NCI-H1048 (cell line): ENCODE data around the gene FOXL1.
A peak's percentile ranks its signal among the peaks of the same experiment; 100 is the strongest.

Source experiments
- DNase-seq: peaks from one replicate; lab custom pipeline; 2025; lab: John Stamatoyannopoulos, UW

FOXL1 gene

DNA sequence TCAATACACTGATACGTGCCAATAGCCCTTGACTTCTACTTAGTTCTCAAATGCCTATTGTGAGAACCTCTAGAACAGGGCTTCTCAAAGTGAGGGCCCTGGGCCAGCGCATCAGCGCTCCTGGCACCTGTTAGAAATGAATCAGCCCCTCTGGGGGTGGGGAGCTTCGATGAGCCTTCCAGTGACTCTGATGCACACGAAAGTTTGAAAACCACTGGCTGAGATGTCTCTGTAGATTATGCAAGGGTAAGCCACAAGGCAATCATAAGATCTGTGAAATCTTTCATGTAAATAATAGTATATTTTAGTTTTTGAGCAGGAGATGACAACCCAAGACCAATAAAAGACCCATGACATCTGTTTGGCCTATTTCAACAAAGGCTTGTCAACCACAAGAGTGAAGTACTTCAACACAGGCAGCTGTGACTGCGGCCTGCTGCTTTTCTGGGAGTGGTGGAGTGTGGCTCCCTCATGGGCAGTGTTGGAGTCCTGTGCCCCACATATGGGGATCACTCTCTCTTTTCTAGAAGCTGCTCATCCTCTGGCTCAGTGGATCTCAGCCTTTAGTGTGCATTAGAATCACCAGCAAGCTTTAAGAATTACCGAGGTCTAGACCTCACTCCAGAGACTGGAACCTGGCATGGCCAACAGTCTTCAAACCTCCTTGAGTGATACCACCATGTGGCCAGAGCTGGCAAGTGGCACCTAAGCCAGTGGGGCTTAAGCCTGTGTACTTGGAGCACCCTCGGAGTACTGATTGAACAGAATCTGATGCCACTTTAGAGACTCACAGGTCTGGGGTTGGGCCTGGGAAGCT, 29.1 kb upstream of the FOXL1 start:
- no peak for DNase-seq

DNA sequence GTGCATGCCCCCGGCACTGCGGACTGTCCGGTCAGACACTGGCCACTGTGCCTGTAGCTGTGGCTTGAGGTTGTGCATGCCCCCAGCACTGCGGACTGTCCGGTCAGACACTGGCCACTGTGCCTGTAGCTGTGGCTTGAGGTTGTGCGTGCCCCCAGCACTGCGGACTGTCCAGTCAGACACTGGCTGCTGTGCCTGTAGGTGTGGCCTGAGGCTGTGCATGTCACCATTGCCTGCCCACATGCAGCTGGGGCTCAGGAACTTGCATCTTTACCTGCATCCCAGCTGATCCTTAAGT, 28.5 kb upstream of the FOXL1 start:
- no peak for DNase-seq

DNA sequence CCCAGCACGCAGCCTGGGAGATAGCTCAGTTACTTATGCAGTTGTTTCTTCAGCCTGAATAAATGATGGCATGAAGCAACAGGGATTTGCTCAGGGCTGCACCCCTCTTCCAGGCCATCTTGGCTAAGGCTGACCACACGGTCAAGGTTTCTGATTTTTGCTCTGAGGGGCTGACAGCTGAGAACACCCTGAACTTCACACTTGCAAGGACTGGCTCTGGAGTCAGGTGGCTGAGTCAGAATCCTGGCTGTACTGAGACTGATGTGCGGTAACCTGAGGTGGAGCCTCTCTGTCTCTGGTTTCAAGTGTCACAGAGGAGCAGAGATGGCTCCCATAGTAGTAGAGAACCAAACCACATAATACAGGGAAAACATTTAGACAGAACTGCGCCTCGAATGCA, 28.1 kb upstream of the FOXL1 start:
- DNase-seq, result no peak

DNA sequence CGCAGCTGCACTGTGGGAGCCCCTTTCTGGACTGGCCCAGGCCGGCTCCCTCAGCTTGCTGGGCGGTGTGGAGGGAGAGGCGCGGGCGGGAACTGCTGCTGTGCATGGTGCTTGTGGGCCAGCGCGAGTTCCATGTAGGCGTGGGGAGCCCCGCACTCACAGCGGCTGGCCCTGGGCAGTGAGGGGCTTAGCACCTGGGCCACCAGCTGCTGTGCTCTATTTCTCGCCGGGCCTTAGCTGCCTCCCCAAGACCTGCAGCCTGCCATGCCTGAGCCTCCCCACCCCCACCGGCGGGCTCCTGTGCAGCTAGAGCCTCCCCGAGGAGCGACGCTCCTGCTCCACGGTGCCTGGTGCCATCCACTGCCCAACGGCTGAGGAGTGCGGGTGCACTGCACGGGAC, 25.0 kb upstream of the FOXL1 start:
- no peak for DNase-seq

DNA sequence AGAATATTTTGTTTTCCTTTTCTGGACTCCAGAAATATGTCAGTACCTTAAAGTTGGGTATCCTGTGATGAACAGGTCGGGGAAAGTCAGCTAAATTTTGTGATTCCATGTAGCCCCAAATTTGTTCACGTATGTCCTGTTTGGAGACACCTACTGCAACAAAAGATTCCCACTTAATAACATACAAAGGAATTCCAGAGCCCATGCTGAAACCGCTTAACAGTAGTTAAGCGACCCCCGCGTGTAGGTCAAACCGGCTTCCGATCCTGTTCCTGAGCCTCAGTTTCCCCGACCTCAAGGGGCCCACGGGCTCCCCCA, 23.8 kb upstream of the FOXL1 start:
- no peak for DNase-seq

DNA sequence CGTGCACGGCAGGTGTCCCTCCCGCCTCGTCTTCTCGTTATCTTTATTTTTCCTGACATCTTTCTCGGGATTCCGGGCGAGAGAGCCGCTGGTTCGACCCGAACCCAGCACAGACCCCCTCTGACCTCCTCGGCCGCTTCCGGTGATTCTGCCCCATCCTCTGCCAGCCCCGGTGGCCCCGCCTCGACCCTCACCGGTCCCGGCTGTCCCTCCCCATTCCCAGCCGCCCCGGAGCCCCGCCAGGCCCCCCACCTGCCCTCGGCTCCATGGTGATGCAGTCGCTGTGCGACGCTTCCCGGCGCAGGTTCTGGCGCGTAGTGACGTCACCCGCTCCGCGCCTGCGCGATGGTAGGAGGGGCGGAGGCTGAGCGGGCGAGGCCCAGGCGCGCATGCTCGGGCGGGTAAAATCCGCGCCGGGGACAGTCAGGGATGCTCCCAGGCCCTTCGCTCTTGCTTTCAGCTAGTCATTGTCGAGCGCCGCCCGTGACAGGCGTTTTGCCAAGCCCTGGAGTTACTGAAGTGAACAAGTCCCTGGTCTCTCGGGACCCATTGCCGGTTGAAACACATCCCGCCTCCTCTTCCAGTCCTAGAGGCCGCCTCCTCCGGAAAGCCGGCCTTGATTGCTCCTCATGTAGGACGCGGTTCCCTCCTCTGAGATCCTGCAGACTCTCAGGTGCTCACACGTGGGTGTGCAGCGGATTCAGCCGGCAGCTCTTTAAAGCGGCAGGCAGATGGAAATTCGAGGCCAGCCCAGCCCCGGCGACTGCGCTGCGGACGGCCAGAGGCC, 23.2 kb upstream of the FOXL1 start, which contains the start of gene MTHFSD:
Gene MTHFSD (minus strand): TSS at position 319 of the 787 bp plus-strand sequence. CDS start 51 bp downstream, at position 268.
- peak; percentile 61 for DNase-seq

DNA sequence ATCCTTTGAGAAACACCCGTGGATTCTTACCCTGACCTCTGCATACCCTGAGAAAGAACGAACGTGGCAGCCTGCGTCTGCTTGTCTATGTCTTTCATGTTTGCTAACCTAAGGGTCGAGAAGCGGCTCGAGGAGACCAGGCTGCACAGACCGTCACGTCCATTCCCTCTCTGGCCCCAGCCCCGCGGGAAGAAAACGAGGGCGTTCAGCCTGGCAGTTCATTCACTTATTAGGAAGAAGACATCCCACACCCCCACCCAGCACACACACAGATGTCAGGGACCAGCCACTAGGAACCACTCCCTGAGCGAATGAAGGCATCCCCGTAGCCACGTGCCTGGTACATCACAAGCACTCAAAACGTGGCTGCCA, 22.7 kb upstream of the FOXL1 start:
- no peak for DNase-seq

DNA sequence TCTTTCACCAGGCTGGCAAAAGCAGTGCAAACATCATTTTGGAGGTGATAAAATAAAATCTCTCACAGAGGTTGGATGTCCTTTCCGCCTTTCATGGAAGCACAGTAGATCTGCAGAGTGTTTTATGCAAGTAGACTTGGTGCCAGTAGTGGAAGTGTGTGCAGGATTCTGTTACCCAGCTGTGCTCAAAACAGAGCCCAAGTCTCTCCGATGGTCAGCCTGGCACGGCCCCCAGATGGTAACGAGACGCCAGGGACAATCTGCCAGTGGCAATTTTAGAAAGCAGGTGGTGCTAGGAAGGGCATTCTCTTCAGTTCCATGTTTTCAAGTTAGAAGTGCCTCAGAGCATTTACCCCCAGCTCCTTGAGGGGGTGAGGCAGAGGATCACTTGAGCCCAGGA, 21.8 kb upstream of the FOXL1 start:
- DNase-seq, result no peak

DNA sequence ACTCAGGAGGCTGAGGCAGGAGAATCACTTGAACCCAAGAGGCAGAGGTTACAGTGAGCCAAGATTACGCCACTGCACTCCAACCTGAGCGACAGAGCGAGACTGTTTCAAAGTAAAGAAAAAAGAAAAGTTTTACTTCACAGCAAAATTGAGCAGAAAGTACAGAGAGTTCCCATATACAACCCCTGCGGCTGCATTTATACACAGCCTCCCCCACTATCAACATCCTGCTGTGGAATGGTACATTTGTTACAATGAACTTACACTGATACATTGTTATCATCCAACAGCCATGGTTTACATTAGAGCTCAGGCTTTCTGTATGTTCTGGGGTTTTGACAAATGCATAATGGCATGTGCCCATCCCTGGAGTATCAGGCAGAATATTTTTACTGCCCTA, 20.8 kb upstream of the FOXL1 start:
- no peak for DNase-seq

DNA sequence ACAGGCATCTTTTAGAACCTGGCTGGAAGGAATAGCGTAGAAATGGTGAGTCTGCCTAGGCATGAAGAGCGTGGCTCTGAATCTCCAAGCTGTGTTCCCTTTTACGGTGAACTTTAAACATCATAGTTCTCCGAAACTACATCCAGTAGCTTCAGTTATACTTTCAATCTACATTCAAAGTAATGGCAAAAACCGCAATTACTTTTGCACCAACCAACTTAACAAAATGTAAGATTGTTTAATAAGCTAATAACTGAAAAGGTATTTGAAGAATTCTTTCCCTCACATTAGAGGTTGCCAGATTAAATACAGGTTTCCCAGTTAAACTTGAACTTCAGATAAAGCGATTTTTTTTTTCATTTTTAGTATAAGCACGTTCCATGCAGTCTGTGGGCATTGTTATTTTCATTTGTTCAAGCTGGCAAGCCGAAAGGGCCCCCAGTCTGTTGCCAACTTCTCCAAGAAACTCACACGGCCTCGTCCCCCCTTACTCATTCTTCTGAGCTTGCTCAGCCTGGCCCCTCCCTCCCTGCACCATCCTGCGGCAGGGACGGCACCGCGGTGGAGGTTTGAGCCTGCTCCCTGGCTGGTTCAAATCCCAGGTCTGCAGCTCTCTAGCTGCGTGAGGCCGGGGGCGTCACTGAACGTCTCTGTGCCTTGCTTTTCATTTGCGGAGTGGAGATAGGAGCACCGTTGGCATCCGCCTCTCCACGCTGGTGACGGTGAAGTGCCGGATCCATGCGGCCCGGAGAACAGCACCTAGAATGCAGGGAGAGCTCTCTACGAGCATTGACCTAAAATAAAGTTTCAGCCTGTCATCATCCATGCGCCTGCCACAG, 19.8 kb upstream of the FOXL1 start:
- DNase-seq, result no peak

DNA sequence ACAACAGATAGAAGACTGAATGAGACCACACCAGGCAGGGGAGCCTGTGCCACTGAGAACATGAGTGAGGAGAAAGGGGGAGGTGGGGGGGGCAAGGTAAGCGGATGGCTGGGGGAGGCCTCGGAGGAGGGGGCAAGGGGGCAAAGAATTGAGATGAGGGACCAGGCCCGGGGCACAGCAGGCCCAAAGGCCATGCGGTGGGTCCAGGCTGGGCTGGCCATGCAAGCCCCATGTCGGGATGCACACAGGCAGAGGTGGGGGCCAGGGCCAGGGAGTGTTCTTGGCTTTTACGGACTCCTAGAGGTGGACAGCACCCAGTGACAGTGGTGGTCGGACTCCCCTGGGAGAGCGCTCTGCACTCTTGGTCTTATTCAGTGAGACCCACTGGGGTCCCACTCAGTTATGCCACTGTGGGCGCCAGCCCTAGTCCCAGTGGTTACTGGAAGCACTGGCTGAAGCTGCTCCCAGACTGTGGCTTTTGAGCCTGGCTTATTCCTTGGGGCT, 18.5 kb upstream of the FOXL1 start:
- DNase-seq, result no peak

DNA sequence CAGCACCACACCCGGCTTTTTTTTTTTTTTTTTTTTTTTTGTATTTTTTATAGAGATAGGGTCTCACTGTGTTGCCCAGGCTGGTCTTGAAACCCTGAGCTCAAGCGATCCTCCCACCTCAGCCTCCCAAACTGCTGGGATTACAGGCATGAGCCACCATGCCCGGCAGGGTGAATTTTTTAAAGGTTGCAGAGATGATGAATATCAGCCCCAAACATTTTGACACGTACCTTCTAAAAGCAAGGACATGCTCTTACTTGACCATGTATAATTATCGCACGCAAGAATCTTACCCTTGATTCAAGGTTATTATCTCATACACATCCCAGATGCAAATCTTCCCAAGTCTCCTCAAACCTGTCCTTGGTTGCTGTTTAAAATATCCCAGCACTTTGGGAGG, 16.0 kb upstream of the FOXL1 start:
- DNase-seq, result no peak

DNA sequence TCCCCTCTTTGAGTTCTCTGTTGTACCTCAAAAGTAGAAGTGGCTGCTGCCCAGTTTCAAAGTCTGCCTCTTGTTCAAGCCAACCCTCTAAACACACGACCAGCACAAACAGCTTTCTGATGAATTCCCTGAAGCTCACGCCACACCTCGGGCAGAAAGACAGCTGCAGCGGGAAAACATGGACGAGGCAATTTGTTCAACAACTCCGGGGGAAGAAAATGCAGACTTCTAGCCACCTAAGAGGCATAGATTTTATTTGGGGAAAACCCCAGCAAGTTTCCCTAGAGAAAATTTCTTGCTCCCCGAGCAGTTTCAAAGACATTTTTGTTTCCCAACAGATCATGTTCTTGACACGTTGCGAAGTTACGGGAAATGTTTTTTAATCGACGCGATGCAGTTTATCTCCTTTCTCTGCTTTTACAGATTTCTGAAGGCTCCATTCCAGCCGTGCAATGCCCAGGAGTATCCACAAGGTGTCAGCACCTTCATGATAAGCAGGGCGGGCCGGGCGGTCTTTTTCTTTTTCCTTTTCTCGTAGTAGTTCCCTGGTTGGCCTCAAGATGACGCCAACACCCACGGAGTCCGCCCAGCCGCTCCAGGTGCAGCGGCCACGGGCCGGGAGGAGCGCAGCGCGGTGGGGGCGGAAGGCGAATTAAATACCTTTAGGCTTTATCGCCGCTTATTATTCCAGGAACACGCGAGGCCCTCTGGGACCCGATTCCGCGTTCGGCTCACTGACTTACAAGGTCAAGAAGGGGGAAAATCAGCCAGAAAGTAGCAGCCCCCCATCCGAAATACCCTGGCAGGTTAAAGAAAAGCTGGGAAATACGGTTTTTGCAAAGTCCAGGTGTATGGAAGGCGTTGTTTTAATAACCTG, 14.6 kb upstream of the FOXL1 start:
- peak; percentile 47 for DNase-seq

DNA sequence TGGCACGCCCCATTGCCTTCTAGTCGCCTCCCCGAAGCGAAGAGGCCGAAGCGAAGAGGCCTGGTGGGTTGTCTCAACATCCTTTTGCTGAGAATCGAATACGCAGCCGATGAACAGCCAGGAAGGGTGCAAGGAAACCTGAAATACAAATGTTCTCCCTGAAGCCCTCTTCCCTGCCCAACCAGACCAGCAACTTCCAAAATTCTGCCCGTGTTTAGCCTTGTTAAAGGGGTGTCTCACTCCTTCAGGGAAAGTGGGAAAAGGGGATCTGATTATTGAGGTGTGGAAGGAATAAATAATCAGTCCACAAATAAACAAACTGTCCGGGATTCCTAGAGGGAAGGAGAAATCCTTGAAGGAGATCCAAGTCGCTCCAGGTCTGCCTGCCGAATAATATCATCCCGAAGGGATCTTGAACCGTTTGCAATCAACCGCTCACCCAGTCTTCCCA, 13.1 kb upstream of the FOXL1 start:
- DNase-seq, result no peak

DNA sequence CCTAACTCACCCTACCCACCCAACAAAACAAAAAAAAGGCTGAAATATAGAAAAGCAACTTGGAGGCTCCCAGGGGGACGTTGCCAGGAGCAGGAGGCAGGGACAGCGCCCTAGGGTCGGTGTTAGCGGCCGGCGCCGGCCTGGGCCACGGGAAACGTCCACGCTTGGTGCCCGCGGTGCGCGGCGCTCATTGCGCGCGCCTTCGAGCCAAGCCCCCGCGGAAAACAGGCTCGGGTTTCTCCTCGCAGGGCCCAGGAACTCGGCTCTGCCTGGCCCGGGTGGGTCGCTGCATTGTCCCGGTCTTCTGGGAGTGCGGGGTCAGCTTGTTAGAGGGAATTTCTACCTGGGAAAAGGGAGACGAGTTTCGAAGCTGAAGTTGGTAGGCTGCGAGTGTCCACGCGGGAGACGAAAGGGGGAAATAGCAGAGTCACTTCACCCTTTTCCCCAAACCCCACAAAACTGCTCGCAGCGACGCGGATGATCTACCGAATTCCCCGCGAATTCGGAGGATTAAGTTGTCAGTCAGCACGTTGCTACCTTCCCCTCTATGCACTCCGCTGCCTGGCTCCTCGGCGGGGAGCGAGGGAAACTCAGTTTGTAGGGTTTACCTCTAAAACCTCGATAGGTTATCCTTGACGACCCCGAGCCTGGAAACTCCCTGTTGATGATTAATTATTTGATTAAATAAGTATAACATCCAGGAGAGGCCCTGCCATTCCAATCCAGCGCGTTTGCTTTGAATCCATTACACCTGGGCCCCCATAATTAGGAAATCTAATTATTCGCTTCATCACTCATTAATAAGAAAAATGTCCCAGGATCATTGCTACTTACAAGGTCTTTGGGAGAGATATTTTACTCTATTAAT, 12.5 kb upstream of the FOXL1 start:
- no peak for DNase-seq

DNA sequence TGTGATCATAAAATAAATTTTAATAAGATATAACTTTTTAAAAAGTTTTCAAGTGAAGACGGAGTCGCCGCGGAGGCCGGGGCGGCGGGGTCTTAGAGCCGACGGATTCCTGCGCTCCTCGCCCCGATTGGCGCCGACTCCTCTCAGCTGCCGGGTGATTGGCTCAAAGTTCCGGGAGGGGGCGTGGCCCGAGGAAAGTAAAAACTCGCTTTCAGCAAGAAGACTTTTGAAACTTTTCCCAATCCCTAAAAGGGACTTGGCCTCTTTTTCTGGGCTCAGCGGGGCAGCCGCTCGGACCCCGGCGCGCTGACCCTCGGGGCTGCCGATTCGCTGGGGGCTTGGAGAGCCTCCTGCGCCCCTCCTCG, 11.8 kb upstream of the FOXL1 start, which contains the start of gene FOXC2:
Gene FOXC2 (plus strand): TSS at position 229 of the 365 bp plus-strand sequence. CDS start 507 bp downstream, outside the sequence.
- DNase-seq, result no peak

DNA sequence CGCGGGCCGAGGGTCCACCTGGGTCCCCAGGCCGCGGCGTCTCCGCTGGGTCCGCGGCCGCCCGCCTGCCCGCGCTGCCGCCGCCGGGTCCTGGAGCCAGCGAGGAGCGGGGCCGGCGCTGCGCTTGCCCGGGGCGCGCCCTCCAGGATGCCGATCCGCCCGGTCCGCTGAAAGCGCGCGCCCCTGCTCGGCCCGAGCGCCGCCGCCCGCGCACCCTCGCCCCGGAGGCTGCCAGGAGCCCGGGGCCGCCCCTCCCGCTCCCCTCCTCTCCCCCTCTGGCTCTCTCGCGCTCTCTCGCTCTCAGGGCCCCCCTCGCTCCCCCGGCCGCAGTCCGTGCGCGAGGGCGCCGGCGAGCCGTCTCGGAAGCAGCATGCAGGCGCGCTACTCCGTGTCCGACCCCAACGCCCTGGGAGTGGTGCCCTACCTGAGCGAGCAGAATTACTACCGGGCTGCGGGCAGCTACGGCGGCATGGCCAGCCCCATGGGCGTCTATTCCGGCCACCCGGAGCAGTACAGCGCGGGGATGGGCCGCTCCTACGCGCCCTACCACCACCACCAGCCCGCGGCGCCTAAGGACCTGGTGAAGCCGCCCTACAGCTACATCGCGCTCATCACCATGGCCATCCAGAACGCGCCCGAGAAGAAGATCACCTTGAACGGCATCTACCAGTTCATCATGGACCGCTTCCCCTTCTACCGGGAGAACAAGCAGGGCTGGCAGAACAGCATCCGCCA, 11.2 kb upstream of the FOXL1 start:
- no peak for DNase-seq

DNA sequence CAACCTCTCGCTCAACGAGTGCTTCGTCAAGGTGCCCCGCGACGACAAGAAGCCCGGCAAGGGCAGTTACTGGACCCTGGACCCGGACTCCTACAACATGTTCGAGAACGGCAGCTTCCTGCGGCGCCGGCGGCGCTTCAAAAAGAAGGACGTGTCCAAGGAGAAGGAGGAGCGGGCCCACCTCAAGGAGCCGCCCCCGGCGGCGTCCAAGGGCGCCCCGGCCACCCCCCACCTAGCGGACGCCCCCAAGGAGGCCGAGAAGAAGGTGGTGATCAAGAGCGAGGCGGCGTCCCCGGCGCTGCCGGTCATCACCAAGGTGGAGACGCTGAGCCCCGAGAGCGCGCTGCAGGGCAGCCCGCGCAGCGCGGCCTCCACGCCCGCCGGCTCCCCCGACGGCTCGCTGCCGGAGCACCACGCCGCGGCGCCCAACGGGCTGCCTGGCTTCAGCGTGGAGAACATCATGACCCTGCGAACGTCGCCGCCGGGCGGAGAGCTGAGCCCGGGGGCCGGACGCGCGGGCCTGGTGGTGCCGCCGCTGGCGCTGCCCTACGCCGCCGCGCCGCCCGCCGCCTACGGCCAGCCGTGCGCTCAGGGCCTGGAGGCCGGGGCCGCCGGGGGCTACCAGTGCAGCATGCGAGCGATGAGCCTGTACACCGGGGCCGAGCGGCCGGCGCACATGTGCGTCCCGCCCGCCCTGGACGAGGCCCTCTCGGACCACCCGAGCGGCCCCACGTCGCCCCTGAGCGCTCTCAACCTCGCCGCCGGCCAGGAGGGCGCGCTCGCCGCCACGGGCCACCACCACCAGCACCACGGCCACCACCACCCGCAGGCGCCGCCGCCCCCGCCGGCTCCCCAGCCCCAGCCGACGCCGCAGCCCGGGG, 10.4 kb upstream of the FOXL1 start:
- DNase-seq, result no peak
